Esophagus muscularis mucosa (tissue), 4 donors: ENCODE measurements around the gene SKOR2. TPM values are rescaled to one million over a fixed set of nuclear protein-coding genes. Genes with fewer than 3 reads are reported as not detected.

Experiments
- DNase-seq: peaks from one replicate; pipeline ENCODE4 v3.0.0-alpha.2; 2017; ENCODE audit errors: extremely low spot score
- H3K27ac ChIP-seq, 4 donors: fragments of 200-600 bp; sonication (generic); replicated peaks in 1 of 4; 1 replicate in 3 of 4; 2 replicates in 1 of 4; pipeline ENCODE4 v1.5.1; 2016 to 2019; ENCODE audit warnings: mild to moderate bottlenecking in 1 of 4
- H3K27me3 ChIP-seq, 4 donors: fragments of 200-600 bp; sonication (generic); one replicate each; pipeline versions ENCODE4 v1.5.1 to v1.6.0; 2016 to 2019
- H3K36me3 ChIP-seq, 4 donors: fragments of 200-600 bp; sonication (generic); one replicate each; pipeline ENCODE4 v1.5.1; 2016 to 2019
- H3K4me1 ChIP-seq, 4 donors: fragments of 200-600 bp; sonication (generic); one replicate each; pipeline ENCODE4 v1.5.1; 2016 to 2019
- H3K4me3 ChIP-seq, 4 donors: fragments of 200-600 bp; sonication (generic); 1 replicate in 2 of 4; 2 replicates in 2 of 4; pipeline ENCODE4 v1.5.1; 2016 to 2019; ENCODE audit warnings: mild to moderate bottlenecking in 4 of 4, moderate library complexity in 1 of 4
- H3K9me3 ChIP-seq, 4 donors: fragments of 200-600 bp; sonication (generic); 1 replicate in 3 of 4; 2 replicates in 1 of 4; pipeline ENCODE4 v1.5.1; 2016 to 2019
- CTCF ChIP-seq, 3 experiments: fragments of 200-600 bp in 2 of 3; fragments of 450-650 bp in 1 of 3; sonication (generic) in 2 of 3; IDR thresholded peaks; one replicate each; pipeline ENCODE4 v1.5.1; 2017 to 2019; ENCODE audit warnings: antibody characterized with exemption in 3 of 3, mild to moderate bottlenecking in 2 of 3, moderate library complexity in 1 of 3
- EP300 ChIP-seq: sonication (generic); formaldehyde crosslinking; IDR thresholded peaks from one replicate; pipeline ENCODE4 v1.6.1; 2017; ENCODE audit warnings: antibody characterized with exemption
- POLR2A ChIP-seq: fragments of 450-650 bp; IDR thresholded peaks from one replicate; pipeline ENCODE4 v1.6.1; 2017; ENCODE audit warnings: antibody characterized with exemption, moderate library complexity, mild to moderate bottlenecking, low read depth
- POLR2AphosphoS5 ChIP-seq, 2 donors: sonication (generic); formaldehyde crosslinking; IDR thresholded peaks; one replicate each; pipeline ENCODE4 v1.6.1; 2017; ENCODE audit warnings: antibody characterized with exemption in 2 of 2
- WGBS: methylation state at CpG from one replicate; pipeline ENCODE4 v1.1.5; 2018; 5-methylcytosine and 5-hydroxymethylcytosine counted together
- intact Hi-C: fragments of 100-400 bp; cut with DNase I; formaldehyde crosslinking; loops from one replicate; pipeline ENCODE4 v1.15.1; 2023
- total RNA-seq, 4 donors: library from RNA; depleted of rRNA; stranded (reverse); fragments of >200 nt; gene quantifications; one replicate each; pipeline versions ENCODE4 v1.1.0 to v1.2.1, GENCODE V29; 2016

SKOR2 gene
- total RNA-seq, 4 donors from 2014 or later: not detected

DNA sequence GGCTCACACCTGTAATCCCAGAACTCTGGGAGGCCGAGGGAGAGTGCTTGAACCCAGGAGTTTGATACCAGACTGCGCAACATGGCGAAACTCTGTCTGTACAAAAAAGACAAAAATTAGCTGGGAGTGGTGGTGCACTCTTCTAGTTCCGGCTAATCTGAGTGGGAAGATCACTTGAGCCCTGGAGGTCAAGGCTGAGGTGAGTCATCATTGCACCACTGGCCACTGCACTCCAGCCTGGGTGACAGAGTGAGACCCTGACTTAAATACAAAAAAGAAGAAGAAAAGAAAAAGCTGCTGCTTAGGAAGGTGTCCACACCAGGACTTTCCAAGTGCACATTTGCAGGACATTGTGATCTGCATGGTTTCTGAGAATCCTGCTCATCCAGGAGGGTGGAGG is 16.4 kb downstream of the SKOR2 start:
- Histone ChIP-seq H3K27ac (no peak overlapping the region), H3K4me1 (no peaks in the 10 kb centered on the region), H3K9me3 (peaks cover 0 to 4% (median 0%) of the 10 kb centered on the region in 4 donors), H3K4me3 (no peak overlapping the region), H3K27me3 (peaks cover 0 to 64% (median 0%) of the 10 kb centered on the region in 4 donors), H3K36me3 (no peaks in the 10 kb centered on the region)
- intact Hi-C loops: no loop called here
- 89% methylated on average over 4 of the region's 4 CpGs for WGBS
- DNase-seq: no peak
- TF ChIP-seq POLR2AphosphoS5 (IDR thresholded peaks at IDR 0.05) (no peak), CTCF (IDR thresholded peaks at IDR 0.05) (no peak), EP300 (no peak), POLR2A (no peak)

- TF ChIP-seq EP300 (no peak), POLR2A (no peak), CTCF (IDR thresholded peaks at IDR 0.05) (no peak), POLR2AphosphoS5 (IDR thresholded peaks at IDR 0.05) (no peak)
- Histone ChIP-seq H3K36me3 (no peaks in the 10 kb centered on the region), H3K27me3 (peaks cover 0 to 56% (median 2%) of the 10 kb centered on the region in 4 donors), H3K9me3 (no peaks in the 10 kb centered on the region), H3K4me1 (no peaks in the 10 kb centered on the region), H3K4me3 (no peak overlapping the region), H3K27ac (no peak overlapping the region)
- no peak for DNase-seq
- intact Hi-C loops: no loop called here
These were observed 24.8 kb downstream of the SKOR2 start for GRCh38 chr18:47226660-47227059.

GRCh38 chr18:47215554-47216138 is 35.8 kb downstream of the SKOR2 start:
- H3K9me3 ChIP-seq: no peaks in the 10 kb centered on the region
- WGBS: 4% methylated on average over 5 of the region's 5 CpGs
- no peaks in the 10 kb centered on the region for H3K4me1 ChIP-seq
- DNase-seq: no peak
- H3K36me3 ChIP-seq: no peaks in the 10 kb centered on the region
- H3K27ac ChIP-seq: no peak overlapping the region
- H3K4me3 ChIP-seq: no peak overlapping the region
- H3K27me3 ChIP-seq: peaks cover 0 to 45% (median 0%) of the 10 kb centered on the region in 4 donors
- intact Hi-C loops: loop anchor here (5.0 kb wide), 1 partner anchor 532 kb away; no protein-coding TSS in a partner anchor
- no peak for TF ChIP-seq POLR2A
- peak; percentile 38 to 46 (median 42) for TF ChIP-seq CTCF (IDR thresholded peaks at IDR 0.05)

DNA sequence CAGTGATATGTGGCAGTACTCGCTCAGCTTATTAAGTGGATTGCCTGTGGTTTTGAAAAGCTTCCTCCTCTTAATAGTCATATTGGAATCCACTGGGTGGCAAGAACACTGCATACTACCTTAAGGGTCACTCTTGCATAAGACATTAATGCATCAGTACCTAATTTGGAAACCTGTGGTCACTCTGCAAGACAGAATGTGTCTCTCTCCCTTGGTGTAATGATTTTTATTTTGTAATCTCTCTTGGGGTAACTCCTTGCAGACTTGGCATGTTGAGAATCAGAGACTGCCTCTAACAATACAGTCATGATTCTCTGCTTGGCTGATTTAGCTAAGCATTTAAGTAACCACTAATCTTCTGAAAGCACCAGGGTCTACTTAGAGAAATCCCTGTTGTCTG is 42.3 kb downstream of the SKOR2 start:
- H3K27me3 ChIP-seq: peaks cover 0 to 40% (median 0%) of the 10 kb centered on the region in 4 donors
- H3K4me1 ChIP-seq: no peaks in the 10 kb centered on the region
- TF ChIP-seq EP300 (no peak), POLR2A (no peak), POLR2AphosphoS5 (IDR thresholded peaks at IDR 0.05) (no peak), CTCF (IDR thresholded peaks at IDR 0.05) (no peak)
- no peak overlapping the region for H3K4me3 ChIP-seq
- H3K36me3 ChIP-seq: no peaks in the 10 kb centered on the region
- intact Hi-C loops: no loop called here
- no peak for DNase-seq
- H3K9me3 ChIP-seq: no peaks in the 10 kb centered on the region
- 76% methylated on average over 1 of the region's 1 CpG for WGBS
- H3K27ac ChIP-seq: no peak overlapping the region

GRCh38 chr18:47206945-47207637 is 44.4 kb downstream of the SKOR2 start:
- 74% methylated on average over 2 of the region's 2 CpGs for WGBS
- TF ChIP-seq POLR2AphosphoS5 (IDR thresholded peaks at IDR 0.05) (no peak), EP300 (no peak), POLR2A (no peak), CTCF (IDR thresholded peaks at IDR 0.05) (no peak)
- intact Hi-C loops: no loop called here

More at GRCh38 chr18:47206945-47207637, 44.4 kb downstream of the SKOR2 start:
- Histone ChIP-seq H3K4me3 (no peak overlapping the region), H3K27me3 (peaks cover 0 to 23% (median 0%) of the 10 kb centered on the region in 4 donors), H3K4me1 (no peaks in the 10 kb centered on the region), H3K9me3 (no peaks in the 10 kb centered on the region), H3K36me3 (no peaks in the 10 kb centered on the region), H3K27ac (no peak overlapping the region)
- no peak for DNase-seq
